DND-41 (cell line): ENCODE measurements around the gene PIK3CB.
"Not testable (repeated sequence)": the region's sequence is repeated elsewhere in the genome, so short reads cannot be mapped to it uniquely, and the experiment has no call there.

ENCODE experiments used
- ATAC-seq: fragments of 200-7000 bp; cut with Tn5 transposase; 3 replicates; pipeline ENCODE4 v1.9.1; 2021; ENCODE audit warnings: low read depth; ENCODE audit not compliant: insufficient read depth
- DNase-seq: peaks from one replicate; pipeline ENCODE4 v3.0.0-alpha.2; 2020
- H2AFZ ChIP-seq: 2 replicates; pipeline ENCODE4 v1.6.0; 2012; ENCODE audit warnings: low read depth, low read length
- H3K27ac ChIP-seq: 2 replicates; pipeline ENCODE4 v1.5.1; 2012; ENCODE audit warnings: low read length, inconsistent platforms
- H3K27me3 ChIP-seq: fragments of 200-600 bp; sonication (generic); 2 replicates; pipeline ENCODE4 v1.6.0; 2012; ENCODE audit warnings: low read length, mild to moderate bottlenecking, inconsistent platforms; ENCODE audit not compliant: insufficient read depth, poor library complexity
- H3K36me3 ChIP-seq: 2 replicates; pipeline ENCODE4 v1.5.1; 2012; ENCODE audit warnings: low read length, inconsistent platforms; ENCODE audit not compliant: insufficient read depth
- H3K4me1 ChIP-seq: 2 replicates; pipeline ENCODE4 v1.5.1; 2012; ENCODE audit warnings: mild to moderate bottlenecking, low read length; ENCODE audit not compliant: insufficient read depth
- H3K4me2 ChIP-seq: 2 replicates; pipeline ENCODE4 v1.6.0; 2012; ENCODE audit warnings: mild to moderate bottlenecking, moderate library complexity, low read length, inconsistent platforms; ENCODE audit not compliant: insufficient read depth
- H3K4me3 ChIP-seq, 2 experiments: fragments of 200-600 bp in 1 of 2; shearing (Covaris generic) in 1 of 2; 2 replicates each; pipeline ENCODE4 v1.5.1; 2012 to 2016; ENCODE audit warnings: inconsistent platforms in 2 of 2, low read length in 2 of 2, mild to moderate bottlenecking in 2 of 2, low read depth in 1 of 2, moderate library complexity in 1 of 2
- H3K79me2 ChIP-seq: 2 replicates; pipeline ENCODE4 v1.6.0; 2012; ENCODE audit warnings: low read length, inconsistent platforms; ENCODE audit not compliant: insufficient read depth
- H3K9ac ChIP-seq: 2 replicates; pipeline ENCODE4 v1.6.0; 2012; ENCODE audit warnings: low read depth, mild to moderate bottlenecking, inconsistent platforms, low read length, moderate library complexity
- H3K9me3 ChIP-seq: 2 replicates; pipeline ENCODE4 v1.5.1; 2012; ENCODE audit warnings: low read length, moderate library complexity, mild to moderate bottlenecking, inconsistent platforms; ENCODE audit not compliant: insufficient read depth, severe bottlenecking
- H4K20me1 ChIP-seq: 2 replicates; pipeline ENCODE4 v1.6.0; 2012; ENCODE audit warnings: low read length; ENCODE audit not compliant: insufficient read depth
- EZH2 ChIP-seq: IDR thresholded peaks from 3 replicates; pipeline ENCODE4 v1.6.1; 2012; ENCODE audit warnings: borderline replicate concordance, low read depth, mild to moderate bottlenecking, moderate library complexity, low read length, inconsistent platforms; ENCODE audit not compliant: severe bottlenecking
- TF ChIP-seq, protein P1 (sequence below): IDR thresholded peaks from 2 replicates; pipeline ENCODE4 v1.5.1; 2012; ENCODE audit warnings: borderline replicate concordance, low read length, moderate library complexity, mild to moderate bottlenecking; ENCODE audit not compliant: poor library complexity, severe bottlenecking; ENCODE audit errors: extremely low read depth

PIK3CB gene

DNA sequence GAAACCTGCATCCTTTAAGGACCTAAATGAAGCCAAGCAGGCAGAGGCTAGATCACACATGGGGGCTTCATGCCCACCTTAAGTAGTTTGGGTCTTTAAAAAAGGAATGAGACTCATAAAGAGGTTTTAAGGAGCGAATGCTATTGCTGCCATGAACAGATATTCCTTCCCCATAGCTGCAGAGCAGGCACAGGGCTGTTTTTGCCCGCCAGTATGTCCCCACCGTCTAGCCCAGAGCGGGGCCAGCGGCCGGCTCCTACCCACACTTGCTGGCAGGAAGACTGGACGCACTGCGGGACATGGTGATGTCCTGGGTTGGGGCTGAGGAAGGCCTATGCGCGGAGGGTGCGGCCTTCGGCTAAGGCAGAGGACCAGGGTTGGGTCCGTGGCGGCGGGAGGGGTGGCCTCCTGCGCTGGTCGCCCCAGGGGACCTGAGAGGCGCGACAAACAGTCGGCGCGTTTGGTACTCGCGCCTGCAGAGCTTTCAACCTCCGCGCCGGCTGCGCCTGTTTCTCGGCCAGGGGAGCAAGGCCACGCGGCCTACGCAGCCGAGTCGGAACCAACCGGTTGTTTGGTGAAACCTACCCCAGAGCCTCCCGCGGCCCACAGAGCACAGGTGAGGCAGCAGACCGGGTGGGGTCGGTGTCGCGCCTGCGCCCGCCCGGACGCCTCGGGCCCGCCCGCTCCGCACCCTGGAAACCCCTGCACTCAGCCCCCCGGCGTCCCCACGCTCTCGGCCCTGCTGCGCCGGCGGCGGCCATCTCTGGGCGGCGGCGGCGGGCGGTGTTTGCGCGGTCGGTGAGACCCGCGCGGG is 226.2 kb downstream of the PIK3CB start, which contains the start of gene FAIM:
Gene FAIM, plus strand, starts transcription at position 450 of the 814 bp plus-strand sequence. CDS start 10,956 bp downstream, outside the sequence.
- DNase-seq, result peak; percentile 57
- TF ChIP-seq, protein P1, sequence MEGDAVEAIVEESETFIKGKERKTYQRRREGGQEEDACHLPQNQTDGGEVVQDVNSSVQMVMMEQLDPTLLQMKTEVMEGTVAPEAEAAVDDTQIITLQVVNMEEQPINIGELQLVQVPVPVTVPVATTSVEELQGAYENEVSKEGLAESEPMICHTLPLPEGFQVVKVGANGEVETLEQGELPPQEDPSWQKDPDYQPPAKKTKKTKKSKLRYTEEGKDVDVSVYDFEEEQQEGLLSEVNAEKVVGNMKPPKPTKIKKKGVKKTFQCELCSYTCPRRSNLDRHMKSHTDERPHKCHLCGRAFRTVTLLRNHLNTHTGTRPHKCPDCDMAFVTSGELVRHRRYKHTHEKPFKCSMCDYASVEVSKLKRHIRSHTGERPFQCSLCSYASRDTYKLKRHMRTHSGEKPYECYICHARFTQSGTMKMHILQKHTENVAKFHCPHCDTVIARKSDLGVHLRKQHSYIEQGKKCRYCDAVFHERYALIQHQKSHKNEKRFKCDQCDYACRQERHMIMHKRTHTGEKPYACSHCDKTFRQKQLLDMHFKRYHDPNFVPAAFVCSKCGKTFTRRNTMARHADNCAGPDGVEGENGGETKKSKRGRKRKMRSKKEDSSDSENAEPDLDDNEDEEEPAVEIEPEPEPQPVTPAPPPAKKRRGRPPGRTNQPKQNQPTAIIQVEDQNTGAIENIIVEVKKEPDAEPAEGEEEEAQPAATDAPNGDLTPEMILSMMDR, result no peak
- TF ChIP-seq EZH2, result peak; percentile 6

DNA sequence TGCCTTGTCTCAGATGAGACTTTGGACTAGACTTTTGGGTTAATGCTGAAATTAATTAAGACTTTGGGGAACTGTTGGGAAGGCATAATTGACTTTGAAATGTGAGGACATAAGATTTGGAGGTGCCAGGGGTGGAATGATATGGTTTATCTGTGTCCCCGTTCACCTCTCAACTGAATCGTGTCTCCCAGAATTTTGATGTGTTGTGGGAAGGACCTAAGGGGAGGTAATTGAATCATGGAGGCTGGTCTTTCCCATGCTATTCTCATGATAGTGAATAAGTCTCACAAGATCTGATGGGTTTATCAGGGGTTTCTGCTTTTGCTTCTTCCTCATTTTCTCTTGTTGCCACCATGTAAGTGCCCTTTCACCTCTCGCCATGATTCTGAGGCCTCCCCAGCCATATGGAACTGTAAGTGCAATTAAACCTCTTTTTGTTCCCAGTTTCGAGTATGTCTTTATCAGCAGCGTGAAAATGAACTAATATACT is 230.6 kb downstream of the PIK3CB start:
- not testable (repeated sequence) for H3K4me2 ChIP-seq, H3K36me3 ChIP-seq, H2AFZ ChIP-seq, H3K4me3 ChIP-seq, H3K79me2 ChIP-seq, H3K9me3 ChIP-seq, ATAC-seq, DNase-seq, H3K27me3 ChIP-seq, H3K9ac ChIP-seq, H3K27ac ChIP-seq, H4K20me1 ChIP-seq
- peaks cover 14% of the 10 kb centered on the region for H3K4me1 ChIP-seq

More for the DNA sequence above, 226.2 kb downstream of the PIK3CB start, which contains the start of gene FAIM:
- H3K79me2 ChIP-seq, result no peaks in the 10 kb centered on the region; the same call in 1 of the 2 replicates
- H2AFZ ChIP-seq, result peak within 1 kb of the TSS; percentile 91
- no peaks in the 10 kb centered on the region for H4K20me1 ChIP-seq
- H3K9ac ChIP-seq, result peak within 1 kb of the TSS; percentile 88
- H3K9me3 ChIP-seq, result no peaks in the 10 kb centered on the region
- H3K36me3 ChIP-seq, result no peaks in the 10 kb centered on the region
- peak within 1 kb of the TSS; percentile 71 for H3K4me2 ChIP-seq
- H3K27me3 ChIP-seq, result peaks cover 7% of the 10 kb centered on the region
- peak within 1 kb of the TSS; percentile 82 for H3K27ac ChIP-seq
- peaks cover 43% of the 10 kb centered on the region for H3K4me1 ChIP-seq
- peak; percentile 76 for ATAC-seq
- peak within 1 kb of the TSS; percentile 60 to 72 for H3K4me3 ChIP-seq
